HUES48 (cell line): ENCODE data around the gene GASK1A.

ENCODE experiments used
- H3K27ac ChIP-seq: one replicate; pipeline ENCODE4 v1.7.0; 2013; ENCODE audit warnings: low read depth, low read length, inconsistent platforms
- H3K27me3 ChIP-seq: 2 replicates; pipeline ENCODE4 v1.6.1; 2013; ENCODE audit warnings: mild to moderate bottlenecking, low read length; ENCODE audit not compliant: control insufficient read depth, insufficient read depth
- H3K36me3 ChIP-seq: 2 replicates; pipeline ENCODE4 v1.6.1; 2013; ENCODE audit warnings: low read length; ENCODE audit not compliant: control insufficient read depth, insufficient read depth
- H3K4me1 ChIP-seq: 2 replicates; pipeline ENCODE4 v1.6.1; 2013; ENCODE audit warnings: mild to moderate bottlenecking, low read length; ENCODE audit not compliant: control insufficient read depth, insufficient read depth
- H3K4me3 ChIP-seq: 2 replicates; pipeline ENCODE4 v1.5.1; 2013; ENCODE audit warnings: mild to moderate bottlenecking, low read depth, low read length
- H3K9ac ChIP-seq: 2 replicates; pipeline ENCODE4 v1.6.1; 2013; ENCODE audit warnings: mild to moderate bottlenecking, low read depth, low read length, moderate library complexity
- H3K9me3 ChIP-seq: 2 replicates; pipeline ENCODE4 v1.6.1; 2013; ENCODE audit warnings: low read length; ENCODE audit not compliant: control insufficient read depth, insufficient read depth

GASK1A gene

DNA sequence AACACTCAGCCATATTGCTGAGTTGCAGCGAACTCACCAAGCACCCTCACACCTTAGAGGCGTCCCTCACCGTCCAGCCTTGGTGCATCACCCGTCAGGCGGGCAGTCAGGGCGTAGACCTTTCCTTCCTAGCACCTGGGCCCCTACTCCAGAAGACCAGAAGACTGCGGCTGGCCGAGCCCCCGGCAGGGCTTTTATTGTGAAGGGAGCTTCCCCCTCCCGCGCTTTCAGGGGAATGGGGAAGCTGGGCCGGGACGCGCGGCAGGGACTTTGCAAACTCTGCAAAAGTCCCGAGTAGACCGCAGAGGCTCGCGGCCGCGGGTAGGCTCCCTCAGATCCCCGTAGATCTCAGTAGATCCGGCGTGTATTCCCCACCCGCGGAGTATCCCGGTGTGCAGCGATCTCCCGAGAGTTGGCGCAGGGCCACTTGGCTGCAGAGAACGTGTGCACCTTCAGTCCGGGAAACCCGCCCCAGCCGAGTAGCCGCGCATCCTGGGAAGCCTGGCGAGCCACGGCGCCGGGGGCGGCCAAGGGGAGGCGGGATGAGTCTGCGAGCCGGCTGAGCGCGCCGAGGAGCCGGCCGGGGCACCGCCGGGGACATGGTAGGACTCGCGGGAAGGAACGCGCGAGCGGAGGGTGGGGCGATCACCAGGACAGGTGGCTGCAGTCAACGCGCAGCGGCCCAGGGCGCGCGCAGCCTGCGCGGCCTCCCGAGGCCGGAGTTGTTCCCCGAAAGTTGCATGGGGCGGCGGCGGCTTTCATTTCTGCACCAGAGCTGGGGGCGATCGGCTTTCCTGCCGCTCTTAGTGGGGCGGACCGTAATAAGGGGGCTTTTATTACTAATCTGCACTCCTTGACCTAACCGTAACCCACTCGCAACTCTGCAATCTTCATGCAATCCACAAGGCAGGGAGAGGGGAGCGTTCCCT lies at the start of gene GASK1A:
GASK1A (plus strand) TSS at position 268 of the 929 bp plus-strand sequence; CDS start at position 600, 332 bp downstream.
- Histone ChIP-seq H3K9me3 (peaks cover 8% of the 10 kb centered on the region), H3K27me3 (peaks cover 44% of the 10 kb centered on the region), H3K27ac (no peak within 1 kb of the TSS), H3K36me3 (no peaks in the 10 kb centered on the region), H3K4me1 (peaks cover 43% of the 10 kb centered on the region), H3K4me3 (peak within 1 kb of the TSS; percentile 86), H3K9ac (peak within 1 kb of the TSS; percentile 69)

DNA sequence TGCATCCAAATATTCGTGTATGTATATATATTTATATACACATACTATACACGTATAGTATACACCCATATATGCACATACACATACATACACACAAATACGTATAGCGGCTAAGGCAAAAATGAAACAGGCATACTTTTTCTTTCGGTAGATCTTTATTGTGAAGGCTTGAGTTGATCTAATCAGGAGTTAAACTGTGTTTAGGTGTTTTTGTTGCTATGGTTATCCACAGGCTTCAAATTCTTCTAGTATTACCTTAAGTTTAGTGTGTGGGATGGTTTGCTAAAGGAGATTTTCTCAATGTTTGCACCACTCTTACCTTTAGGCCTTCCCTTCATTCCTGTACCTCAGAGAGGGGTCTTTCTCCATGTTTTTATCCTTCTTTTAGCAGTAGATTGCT lies 45.0 kb upstream of the GASK1A start:
- H3K27ac ChIP-seq, result no peak overlapping the region
- no peaks in the 10 kb centered on the region for H3K4me1 ChIP-seq
- no peaks in the 10 kb centered on the region for H3K9me3 ChIP-seq
- no peak overlapping the region for H3K4me3 ChIP-seq
- H3K27me3 ChIP-seq, result no peaks in the 10 kb centered on the region
- no peaks in the 10 kb centered on the region for H3K36me3 ChIP-seq
- no peak overlapping the region for H3K9ac ChIP-seq

- no peaks in the 10 kb centered on the region for H3K36me3 ChIP-seq
- no peaks in the 10 kb centered on the region for H3K27me3 ChIP-seq
- H3K4me3 ChIP-seq, result no peak overlapping the region
- H3K27ac ChIP-seq, result no peak overlapping the region
- no peaks in the 10 kb centered on the region for H3K4me1 ChIP-seq
- H3K9ac ChIP-seq, result no peak overlapping the region
- no peaks in the 10 kb centered on the region for H3K9me3 ChIP-seq
Observed at GRCh38 chr3:42934910-42935309, 44.2 kb upstream of the GASK1A start.

GRCh38 chr3:42935472-42935871 lies 43.6 kb upstream of the GASK1A start:
- Histone ChIP-seq H3K4me3 (no peak overlapping the region), H3K9ac (no peak overlapping the region), H3K9me3 (no peaks in the 10 kb centered on the region), H3K27ac (no peak overlapping the region), H3K4me1 (no peaks in the 10 kb centered on the region), H3K27me3 (no peaks in the 10 kb centered on the region), H3K36me3 (no peaks in the 10 kb centered on the region)

- Histone ChIP-seq H3K9ac (no peak overlapping the region), H3K27me3 (no peaks in the 10 kb centered on the region), H3K36me3 (no peaks in the 10 kb centered on the region), H3K27ac (no peak overlapping the region), H3K4me1 (no peaks in the 10 kb centered on the region), H3K4me3 (no peak overlapping the region), H3K9me3 (no peaks in the 10 kb centered on the region)
Observed at GRCh38 chr3:42936157-42936981, 42.7 kb upstream of the GASK1A start.

GRCh38 chr3:42937334-42937733 lies 41.8 kb upstream of the GASK1A start:
- H3K27ac ChIP-seq, result no peak overlapping the region

DNA sequence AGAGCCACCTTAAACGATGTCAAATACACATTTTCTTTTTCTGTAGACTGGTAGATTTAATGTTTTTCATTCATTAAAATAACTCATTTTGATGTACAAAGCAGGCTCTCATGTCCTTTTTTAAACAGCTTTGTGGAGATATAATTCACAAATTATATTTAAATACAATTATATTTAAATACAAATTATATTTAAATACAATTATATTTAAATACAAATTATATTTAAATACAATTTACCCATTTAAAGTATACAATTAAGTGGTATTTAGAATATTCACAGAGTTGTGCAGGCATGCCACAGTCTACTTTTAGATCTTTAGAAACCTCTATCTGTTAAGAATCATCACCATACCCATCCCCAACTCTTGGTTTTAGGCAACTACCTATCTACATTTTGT lies 36.4 kb upstream of the GASK1A start:
- H3K4me1 ChIP-seq, result no peaks in the 10 kb centered on the region
- no peaks in the 10 kb centered on the region for H3K9me3 ChIP-seq
- H3K36me3 ChIP-seq, result no peaks in the 10 kb centered on the region
- H3K4me3 ChIP-seq, result no peak overlapping the region
- no peak overlapping the region for H3K27ac ChIP-seq
- no peaks in the 10 kb centered on the region for H3K27me3 ChIP-seq
- H3K9ac ChIP-seq, result no peak overlapping the region

More at GRCh38 chr3:42937334-42937733, 41.8 kb upstream of the GASK1A start:
- no peak overlapping the region for H3K4me3 ChIP-seq
- H3K9ac ChIP-seq, result no peak overlapping the region
- H3K27me3 ChIP-seq, result no peaks in the 10 kb centered on the region
- no peaks in the 10 kb centered on the region for H3K9me3 ChIP-seq
- H3K36me3 ChIP-seq, result no peaks in the 10 kb centered on the region
- H3K4me1 ChIP-seq, result no peaks in the 10 kb centered on the region

DNA sequence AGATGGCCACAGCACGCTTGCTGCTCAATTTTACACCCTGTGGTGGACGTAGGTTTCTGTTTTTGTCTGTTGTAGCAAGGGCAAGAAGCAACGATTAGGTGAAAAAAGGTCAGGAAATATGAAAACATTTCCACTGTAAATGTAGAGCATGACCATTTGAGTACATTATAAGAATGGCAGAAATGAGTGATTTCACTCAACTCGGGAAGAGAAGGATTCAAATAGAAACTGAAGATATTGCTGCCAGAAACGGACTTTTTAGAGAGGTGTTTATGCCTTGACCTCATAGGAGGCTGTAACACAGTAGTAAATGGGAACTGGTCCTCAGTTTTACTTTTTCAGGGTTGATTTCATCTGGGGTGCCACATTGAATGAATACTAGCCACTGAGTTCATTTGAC lies 33.1 kb upstream of the GASK1A start:
- H3K36me3 ChIP-seq, result no peaks in the 10 kb centered on the region
- no peaks in the 10 kb centered on the region for H3K9me3 ChIP-seq
- H3K27me3 ChIP-seq, result no peaks in the 10 kb centered on the region
- H3K4me3 ChIP-seq, result no peak overlapping the region
- no peak overlapping the region for H3K27ac ChIP-seq
- no peak overlapping the region for H3K9ac ChIP-seq
- no peaks in the 10 kb centered on the region for H3K4me1 ChIP-seq

GRCh38 chr3:42957573-42957972 lies 21.5 kb upstream of the GASK1A start:
- Histone ChIP-seq H3K27me3 (no peaks in the 10 kb centered on the region), H3K4me1 (no peaks in the 10 kb centered on the region), H3K27ac (no peak overlapping the region), H3K9me3 (no peaks in the 10 kb centered on the region), H3K9ac (no peak overlapping the region), H3K4me3 (no peak overlapping the region), H3K36me3 (no peaks in the 10 kb centered on the region)

GRCh38 chr3:42960282-42960681 lies 18.8 kb upstream of the GASK1A start:
- Histone ChIP-seq H3K4me1 (no peaks in the 10 kb centered on the region), H3K27ac (no peak overlapping the region), H3K9ac (no peak overlapping the region), H3K27me3 (no peaks in the 10 kb centered on the region), H3K4me3 (no peak overlapping the region), H3K36me3 (no peaks in the 10 kb centered on the region), H3K9me3 (no peaks in the 10 kb centered on the region)

DNA sequence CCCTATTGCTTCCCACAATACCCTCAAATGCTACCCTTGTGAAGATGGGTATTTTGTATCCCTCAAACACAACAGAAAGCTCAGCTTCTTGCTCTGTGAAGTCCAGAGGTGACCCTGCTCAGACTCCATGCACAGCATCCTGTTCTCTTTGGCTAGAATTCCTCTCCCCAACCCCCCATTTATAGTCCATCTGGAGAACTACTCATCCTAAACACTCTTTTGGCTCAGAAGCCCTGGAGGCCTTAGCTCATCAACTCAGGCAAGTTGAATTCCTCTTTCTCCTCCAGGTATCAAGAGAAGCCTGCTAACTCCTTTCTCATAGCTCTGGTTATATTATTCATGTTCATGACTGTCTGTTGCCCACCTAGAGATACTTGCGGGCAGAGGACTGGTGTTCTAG lies 18.3 kb upstream of the GASK1A start:
- no peaks in the 10 kb centered on the region for H3K36me3 ChIP-seq
- H3K27me3 ChIP-seq, result no peaks in the 10 kb centered on the region
- H3K9me3 ChIP-seq, result no peaks in the 10 kb centered on the region
- no peak overlapping the region for H3K9ac ChIP-seq
- H3K27ac ChIP-seq, result no peak overlapping the region
- H3K4me1 ChIP-seq, result no peaks in the 10 kb centered on the region
- no peak overlapping the region for H3K4me3 ChIP-seq
